Progenitor cell of endocrine pancreas (in vitro differentiated cells): ENCODE data around the gene SPAST. TPM values are rescaled to one million over a fixed set of nuclear protein-coding genes. Genes with fewer than 3 reads are reported as not detected.
A peak's percentile ranks its signal among the peaks of the same experiment; 100 is the strongest.
"Not testable (repeated sequence)": the region's sequence is repeated elsewhere in the genome, so short reads cannot be mapped to it uniquely, and the experiment has no call there.

ENCODE experiments used
- DNase-seq: peaks from one replicate; pipeline ENCODE4 v3.0.0; 2021; ENCODE audit warnings: low spot score; ENCODE audit not compliant: unreplicated experiment
- H3K27ac Mint-ChIP-seq: 2 replicates; pipeline ENCODE4 v1.8.0; 2021; ENCODE audit warnings: mild to moderate bottlenecking, moderate library complexity, mixed read lengths
- H3K27me3 Mint-ChIP-seq: 2 replicates; pipeline ENCODE4 v1.8.0; 2021; ENCODE audit warnings: mixed read lengths
- H3K36me3 Mint-ChIP-seq: 2 replicates; pipeline ENCODE4 v1.8.0; 2022; ENCODE audit warnings: mixed read lengths; ENCODE audit not compliant: insufficient read depth
- H3K4me1 Mint-ChIP-seq: 2 replicates; pipeline ENCODE4 v1.8.0; 2021; ENCODE audit warnings: low read depth, mixed read lengths
- H3K4me3 Mint-ChIP-seq: 2 replicates; pipeline ENCODE4 v1.8.0; 2021; ENCODE audit warnings: low read depth, mild to moderate bottlenecking, moderate library complexity, mixed read lengths
- H3K9me3 Mint-ChIP-seq: 2 replicates; pipeline ENCODE4 v1.8.0; 2021; ENCODE audit warnings: low read depth, mixed read lengths
- CTCF ChIP-seq: fragments of 200-600 bp; sonication (generic); IDR thresholded peaks from one replicate; pipeline ENCODE4 v1.5.0; 2021; ENCODE audit warnings: antibody characterized with exemption, mild to moderate bottlenecking; ENCODE audit not compliant: unreplicated experiment
- long read RNA-seq: library from polyadenylated mRNA; unstranded; transcript quantifications from one replicate; pipeline ENCODE4 v2.0.0, GENCODE V29; 2020
- total RNA-seq: library from RNA; stranded (reverse); gene quantifications from 2 replicates; pipeline ENCODE4 v1.2.1, GENCODE V29; 2021

Gene SPAST
- total RNA-seq: 36.0 and 36.8 TPM in 2 replicates
- long read RNA-seq, full-length matches to known transcripts: 2 of 10 reads
- long read RNA-seq, partial matches to known transcripts: 5 of 10 reads
- long read RNA-seq, other reads (novel, unspliced or antisense): 3 of 10 reads

GRCh38 chr2:32063310-32064020 is at the start of gene SPAST:
SPAST (plus strand) TSS chr2:32063556; CDS start chr2:32063832, 276 bp downstream.
- peak within 1 kb of the TSS; percentile 98 for H3K4me3 Mint-ChIP-seq
- no peaks in the 10 kb centered on the region for H3K27me3 Mint-ChIP-seq
- H3K9me3 Mint-ChIP-seq: no peaks in the 10 kb centered on the region
- peak; percentile 97 for DNase-seq
- peaks cover 11% of the 10 kb centered on the region for H3K4me1 Mint-ChIP-seq
- peak within 1 kb of the TSS; percentile 99 for H3K27ac Mint-ChIP-seq
- TF ChIP-seq CTCF: peak; percentile 55
- H3K36me3 Mint-ChIP-seq: peaks cover 3% of the 10 kb centered on the region

- H3K4me1 Mint-ChIP-seq, H3K27me3 Mint-ChIP-seq, H3K27ac Mint-ChIP-seq, DNase-seq, H3K4me3 Mint-ChIP-seq, H3K9me3 Mint-ChIP-seq: not testable (repeated sequence)
- H3K36me3 Mint-ChIP-seq: peaks cover 12% of the 10 kb centered on the region
Measured at GRCh38 chr2:32018789-32019482, 44.4 kb upstream of the SPAST start.

GRCh38 chr2:32034198-32034887 is 29.0 kb upstream of the SPAST start:
- DNase-seq, H3K27me3 Mint-ChIP-seq, H3K4me3 Mint-ChIP-seq, H3K9me3 Mint-ChIP-seq, H3K4me1 Mint-ChIP-seq: not testable (repeated sequence)
- peaks cover 20% of the 10 kb centered on the region for H3K36me3 Mint-ChIP-seq
- peak overlapping the region; percentile 81 for H3K27ac Mint-ChIP-seq

GRCh38 chr2:32039447-32040219 is 23.7 kb upstream of the SPAST start, which contains the start of gene DPY30:
DPY30 (minus strand) TSS chr2:32039805; CDS start chr2:32039456, 349 bp downstream.
- Mint-ChIP-seq H3K27ac (peak within 1 kb of the TSS; percentile 95), H3K4me3 (peak within 1 kb of the TSS; percentile 97), H3K27me3 (no peaks in the 10 kb centered on the region), H3K9me3 (no peaks in the 10 kb centered on the region), H3K36me3 (peaks cover 4% of the 10 kb centered on the region), H3K4me1 (peaks cover 8% of the 10 kb centered on the region)
- DNase-seq: peak; percentile 89
- no peak for TF ChIP-seq CTCF

GRCh38 chr2:32043561-32043960 is 19.8 kb upstream of the SPAST start:
- Mint-ChIP-seq H3K27me3 (no peaks in the 10 kb centered on the region), H3K4me1 (peaks cover 8% of the 10 kb centered on the region), H3K9me3 (no peaks in the 10 kb centered on the region), H3K36me3 (no peaks in the 10 kb centered on the region), H3K4me3 (no peak overlapping the region), H3K27ac (no peak overlapping the region)
- no peak for TF ChIP-seq CTCF
- no peak for DNase-seq
